Large intestine (tissue), 3 donors: ENCODE measurements around the gene FAM3B. TPM values are rescaled to one million over a fixed set of nuclear protein-coding genes. Genes with fewer than 3 reads are reported as not detected.

Source experiments
- DNase-seq, 2 donors: peaks; one replicate each; pipeline versions ENCODE4 v3.0.0 to v3.0.0-alpha.2; 2013
- H3K27ac ChIP-seq: one replicate; pipeline ENCODE4 v1.5.1; 2013; ENCODE audit warnings: low read length
- H3K27me3 ChIP-seq: 2 replicates; pipeline ENCODE4 v1.6.1; 2013; ENCODE audit warnings: low read length; ENCODE audit not compliant: control insufficient read depth, insufficient read depth
- H3K36me3 ChIP-seq: 2 replicates; pipeline ENCODE4 v1.6.1; 2013; ENCODE audit warnings: low read length; ENCODE audit not compliant: control insufficient read depth, insufficient read depth
- H3K4me1 ChIP-seq: one replicate; pipeline ENCODE4 v1.6.1; 2013; ENCODE audit warnings: low read length; ENCODE audit not compliant: control insufficient read depth, insufficient read depth
- H3K4me3 ChIP-seq: one replicate; pipeline ENCODE4 v1.5.1; 2013; ENCODE audit warnings: low read length
- H3K9me3 ChIP-seq: one replicate; pipeline ENCODE4 v1.6.1; 2013; ENCODE audit warnings: mild to moderate bottlenecking, low read depth, low read length, moderate library complexity; ENCODE audit not compliant: control insufficient read depth
- WGBS: methylation state at CpG from one replicate; pipeline ENCODE4 v1.1.5; 2013; ENCODE audit warnings: low lambda C conversion rate; ENCODE audit not compliant: insufficient coverage; 5-methylcytosine and 5-hydroxymethylcytosine counted together
- polyA plus RNA-seq: library from polyadenylated mRNA; unstranded; fragments of 120-200 nt; gene quantifications from one replicate; pipeline ENCODE4 v1.2.1, GENCODE V29; 2013

The FAM3B gene
- polyA plus RNA-seq, 1 donor: 7.4 TPM

DNA sequence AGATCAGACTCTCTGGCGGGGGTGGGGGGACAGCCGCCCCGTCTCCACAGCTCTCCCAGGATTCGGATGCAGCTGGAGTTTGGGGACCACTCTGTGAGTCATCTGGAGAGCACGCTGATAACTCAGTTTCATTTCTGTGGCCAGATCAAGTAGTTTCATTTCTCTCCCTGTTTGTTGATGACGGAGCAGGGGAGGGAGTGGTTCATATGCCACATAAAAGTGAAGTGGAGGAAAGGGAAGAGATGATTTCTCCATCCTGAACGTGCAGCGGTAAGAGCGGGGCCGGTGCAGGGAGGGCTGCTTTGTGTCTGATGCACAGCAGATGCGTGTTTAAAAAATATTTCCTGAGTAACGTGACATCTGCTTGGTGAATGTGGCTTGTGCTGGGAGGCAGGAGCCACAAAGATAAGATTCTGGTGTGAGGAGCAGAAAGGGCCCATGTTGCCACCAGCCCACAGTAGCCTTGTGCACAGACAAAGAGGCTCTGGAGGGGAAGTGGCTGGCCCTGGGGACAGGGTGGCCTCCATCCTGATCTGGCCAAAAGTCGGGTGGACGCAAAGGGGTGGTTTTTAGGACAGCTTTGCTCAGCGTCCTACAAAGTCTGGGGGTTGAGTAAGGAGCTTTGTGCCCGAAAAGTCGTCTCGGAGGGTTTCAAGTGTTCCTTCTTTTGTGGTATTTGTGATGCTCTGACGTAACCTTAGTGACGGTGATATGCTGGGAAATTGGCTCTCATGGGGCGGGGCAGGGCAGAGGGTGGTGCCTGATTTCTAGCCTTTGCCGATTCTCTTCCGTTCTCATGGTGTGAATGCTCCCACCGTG, 45.4 kb downstream of the FAM3B start, which contains the start of gene MX2:
TSS of gene MX2 (plus strand) at position 242 of the 819 bp plus-strand sequence. CDS start 14,880 bp downstream, outside the sequence.
- peak; percentile 79 to 89 for DNase-seq
- Histone ChIP-seq H3K9me3 (no peaks in the 10 kb centered on the region), H3K4me1 (peaks cover 24% of the 10 kb centered on the region), H3K36me3 (no peaks in the 10 kb centered on the region), H3K27me3 (no peaks in the 10 kb centered on the region), H3K27ac (peak within 1 kb of the TSS; percentile 51), H3K4me3 (no peak within 1 kb of the TSS)
- no CpG with 5 or more reads among the region's 24 CpGs for WGBS

DNA sequence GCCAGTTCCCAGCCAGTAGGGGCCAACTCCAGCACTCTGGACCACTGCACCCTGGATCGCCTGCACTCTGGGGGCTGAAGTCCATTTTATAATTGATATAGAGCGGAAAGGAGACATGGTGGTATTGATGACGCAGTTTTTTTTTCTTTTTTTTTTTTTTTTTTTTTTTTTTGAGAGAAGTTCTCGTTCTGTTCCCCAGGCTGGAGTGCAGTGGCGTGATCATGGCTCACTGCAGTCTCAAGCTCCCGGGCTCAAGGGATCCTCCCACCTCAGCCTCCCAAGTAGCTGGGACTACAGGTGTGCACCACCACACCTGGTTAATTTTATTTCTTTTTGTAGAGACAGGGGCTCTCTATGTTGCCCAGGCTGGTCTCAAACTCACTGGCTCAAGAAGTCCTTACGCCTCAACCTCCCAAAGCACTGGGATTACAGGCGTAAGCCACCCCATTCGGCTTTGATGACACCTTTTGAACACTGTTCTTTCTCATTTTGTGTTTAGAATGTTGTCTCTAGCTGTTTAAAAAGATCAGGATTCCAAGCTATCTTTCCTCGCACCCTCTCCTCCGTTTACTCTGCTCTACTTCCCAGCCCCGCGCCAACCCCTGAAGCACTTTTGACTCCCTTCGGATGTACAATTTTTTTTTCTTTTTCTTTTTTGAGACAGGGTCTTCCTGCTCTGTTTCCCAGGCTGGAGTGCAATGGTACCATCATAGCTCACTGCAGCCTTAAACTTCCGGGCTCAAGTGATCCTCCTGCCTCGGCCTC, 46.2 kb downstream of the FAM3B start:
- Histone ChIP-seq H3K27me3 (no peaks in the 10 kb centered on the region), H3K4me1 (peaks cover 31% of the 10 kb centered on the region), H3K27ac (no peak overlapping the region), H3K9me3 (no peaks in the 10 kb centered on the region), H3K4me3 (no peak overlapping the region), H3K36me3 (no peaks in the 10 kb centered on the region)
- no peak for DNase-seq
- WGBS: 97% methylated on average over 4 of the region's 16 CpGs

DNA sequence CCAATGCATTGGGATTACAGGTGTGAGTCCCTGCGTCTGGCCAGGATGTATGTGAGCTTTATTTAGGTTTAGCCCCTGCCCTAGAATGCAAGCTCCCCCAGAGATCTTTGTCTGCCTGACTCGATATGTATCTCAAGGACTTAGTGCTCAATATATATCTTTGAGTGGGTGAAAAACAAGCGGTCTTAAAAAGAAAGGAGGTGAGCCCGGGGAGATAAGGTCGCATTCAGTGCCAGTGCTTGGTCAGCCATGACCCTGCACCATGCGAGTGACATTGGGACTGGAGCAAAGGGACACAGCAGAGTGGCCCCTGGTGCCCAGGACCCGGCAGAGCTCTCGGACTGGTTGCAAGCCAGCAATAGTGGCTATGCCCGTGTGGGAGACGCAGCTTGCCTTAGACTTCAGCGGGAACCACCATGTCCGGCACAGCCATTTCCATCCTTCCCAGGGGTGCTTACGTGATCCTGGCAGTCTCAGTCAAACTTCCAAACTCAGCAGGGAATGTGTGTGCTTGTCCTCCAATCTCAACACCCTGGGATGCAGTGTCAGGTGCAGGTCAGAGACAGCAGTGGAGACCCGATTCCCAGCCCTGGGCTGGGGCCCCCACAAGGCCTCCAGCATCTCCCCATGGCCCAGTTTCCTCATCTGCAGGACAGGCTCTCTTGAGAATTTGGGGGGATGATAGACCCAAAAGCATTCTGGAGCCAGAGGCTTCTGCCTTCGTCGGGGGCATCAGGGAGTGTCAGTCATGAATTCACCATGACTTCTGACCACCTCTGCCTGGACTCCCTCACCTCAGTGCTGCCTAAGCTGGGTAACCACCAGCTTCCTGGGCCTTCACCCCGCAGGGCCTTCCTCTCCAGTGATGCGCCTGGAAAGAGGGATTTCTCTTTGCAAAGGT, 47.0 kb downstream of the FAM3B start:
- Histone ChIP-seq H3K27ac (no peak overlapping the region), H3K9me3 (no peaks in the 10 kb centered on the region), H3K4me3 (no peak overlapping the region), H3K4me1 (peaks cover 36% of the 10 kb centered on the region), H3K36me3 (no peaks in the 10 kb centered on the region), H3K27me3 (no peaks in the 10 kb centered on the region)
- DNase-seq: no peak
- WGBS: 100% methylated on average over 1 of the region's 18 CpGs

DNA sequence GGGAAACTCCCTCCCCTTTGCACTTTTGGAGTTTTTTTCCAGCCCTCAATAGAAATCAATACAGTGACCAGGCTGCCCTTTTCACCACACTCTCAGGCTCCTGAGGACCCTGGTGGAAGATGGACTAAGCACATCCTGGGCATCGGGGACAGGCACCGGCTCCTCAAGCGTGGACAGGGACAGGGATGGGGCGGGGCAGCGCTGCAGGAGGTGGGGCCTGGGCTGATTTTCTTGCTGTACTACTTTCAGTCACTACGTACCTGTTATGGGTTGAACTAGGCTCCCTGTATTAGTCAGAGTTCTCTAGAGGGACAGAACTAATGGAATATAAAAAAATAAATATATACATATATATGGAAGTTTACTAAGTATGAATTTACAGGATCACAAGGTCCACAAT, 47.7 kb downstream of the FAM3B start:
- DNase-seq: no peak
- H3K27ac ChIP-seq: no peak overlapping the region
- H3K9me3 ChIP-seq: no peaks in the 10 kb centered on the region
- peaks cover 43% of the 10 kb centered on the region for H3K4me1 ChIP-seq
- no peaks in the 10 kb centered on the region for H3K36me3 ChIP-seq
- H3K27me3 ChIP-seq: no peaks in the 10 kb centered on the region
- WGBS: 83% methylated on average over 1 of the region's 6 CpGs
- H3K4me3 ChIP-seq: no peak overlapping the region

DNA sequence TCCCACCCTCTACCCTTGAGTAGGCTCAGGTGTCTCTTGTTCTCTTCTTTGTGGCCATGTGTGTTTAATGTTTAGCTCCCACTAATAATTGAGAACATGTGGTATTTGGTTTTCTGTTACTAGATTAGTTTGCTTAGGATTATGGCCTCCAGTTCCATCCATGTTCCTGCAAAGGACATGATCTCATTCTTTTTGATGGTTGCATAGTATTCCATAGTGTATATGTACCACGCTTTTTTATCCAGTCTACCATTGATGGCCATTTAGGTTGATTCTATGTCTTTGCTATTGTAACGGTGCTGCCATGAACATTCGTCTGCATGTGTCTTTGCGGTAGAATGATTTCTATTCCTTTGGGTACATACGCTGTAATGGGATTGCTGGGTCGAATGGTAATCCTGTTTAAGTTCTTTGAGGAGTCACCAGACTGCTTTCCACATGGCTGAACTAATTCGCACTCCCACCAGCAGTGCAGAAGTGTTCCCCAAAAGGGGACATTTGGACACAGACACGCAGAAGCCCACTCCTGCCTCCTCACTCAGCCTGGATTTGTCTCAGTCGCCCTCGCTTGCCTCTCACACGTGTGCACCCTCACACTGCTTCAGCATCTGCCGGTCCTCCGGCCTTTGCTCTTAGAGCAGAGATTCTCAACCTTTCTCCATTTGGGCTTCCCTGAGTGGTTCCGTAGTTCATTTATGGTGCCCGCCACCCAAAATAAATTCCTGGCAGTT, 48.9 kb downstream of the FAM3B start:
- no peak overlapping the region for H3K27ac ChIP-seq
- no peak overlapping the region for H3K4me3 ChIP-seq
- DNase-seq: no peak
- H3K9me3 ChIP-seq: no peaks in the 10 kb centered on the region
- no peaks in the 10 kb centered on the region for H3K27me3 ChIP-seq
- no CpG with 5 or more reads among the region's 15 CpGs for WGBS
- no peaks in the 10 kb centered on the region for H3K36me3 ChIP-seq
- H3K4me1 ChIP-seq: peaks cover 41% of the 10 kb centered on the region

DNA sequence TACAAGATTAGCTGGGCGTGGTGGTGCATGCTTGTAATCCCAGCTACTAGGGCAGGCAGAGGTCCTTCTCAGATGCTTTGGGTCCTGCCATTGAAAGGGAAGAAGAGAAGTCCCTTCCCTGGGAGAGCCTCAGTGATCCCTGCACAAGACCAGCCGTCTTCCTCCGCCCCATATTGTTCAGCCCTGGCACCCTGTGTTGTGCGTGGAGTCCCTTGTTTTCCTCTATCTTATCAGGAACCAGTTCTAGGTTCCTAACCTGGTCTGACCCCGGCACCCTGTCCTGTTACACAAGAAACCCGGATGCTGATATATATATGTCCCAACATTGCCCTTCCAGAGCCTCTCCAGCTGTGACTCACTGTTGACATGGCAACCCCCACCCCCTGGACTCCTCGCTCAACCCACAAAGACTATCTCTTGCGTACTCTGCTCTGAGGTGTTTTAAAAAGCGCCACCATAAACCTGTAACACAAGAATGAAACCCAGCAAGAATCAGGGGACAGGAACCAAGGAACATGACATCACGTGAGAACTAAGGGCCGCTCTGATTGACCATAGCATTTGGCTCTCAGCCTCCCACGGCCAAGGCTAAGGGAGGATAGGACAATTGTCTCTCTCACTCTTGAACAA, 50.0 kb downstream of the FAM3B start:
- no peaks in the 10 kb centered on the region for H3K27me3 ChIP-seq
- H3K36me3 ChIP-seq: no peaks in the 10 kb centered on the region
- H3K4me1 ChIP-seq: peaks cover 34% of the 10 kb centered on the region
- peak; percentile 97 to 99 for DNase-seq
- no peaks in the 10 kb centered on the region for H3K9me3 ChIP-seq
- H3K4me3 ChIP-seq: no peak overlapping the region
- no CpG with 5 or more reads among the region's 12 CpGs for WGBS
- H3K27ac ChIP-seq: peak overlapping the region; percentile 63

DNA sequence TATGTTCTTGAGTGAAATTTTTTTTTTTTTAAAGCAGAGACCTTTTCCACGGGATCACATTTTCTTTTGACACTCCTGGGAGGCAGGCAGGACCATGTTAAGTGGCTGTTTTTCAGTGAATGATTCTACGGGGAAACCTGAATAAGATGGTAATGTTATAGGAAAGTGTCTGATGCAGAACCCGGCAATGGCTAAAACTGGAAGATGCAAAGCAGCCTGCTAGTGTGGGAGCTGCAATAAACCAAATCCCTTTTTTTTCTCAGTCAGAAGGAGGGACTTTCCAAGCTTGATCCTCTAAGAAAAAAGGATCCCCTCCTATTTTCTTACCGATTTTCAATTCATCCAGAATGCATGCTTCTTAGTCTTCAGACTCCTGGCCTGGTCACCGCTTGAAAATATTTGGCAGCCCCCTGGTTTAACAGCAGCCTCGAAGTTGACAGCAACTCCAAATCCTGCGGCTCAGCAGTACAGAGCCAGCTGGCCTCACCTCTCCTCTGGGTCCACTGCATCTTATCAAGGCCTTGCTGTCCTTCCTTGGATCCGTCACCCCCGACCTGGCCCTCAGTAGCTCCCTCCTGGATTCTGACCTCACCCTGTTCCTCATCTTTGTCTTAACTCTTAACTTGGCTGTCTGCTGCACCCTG, 50.8 kb downstream of the FAM3B start:
- H3K27ac ChIP-seq: peak overlapping the region; percentile 63
- no peaks in the 10 kb centered on the region for H3K27me3 ChIP-seq
- 55% methylated on average over 3 of the region's 9 CpGs for WGBS
- no peaks in the 10 kb centered on the region for H3K36me3 ChIP-seq
- H3K4me1 ChIP-seq: peaks cover 27% of the 10 kb centered on the region
- DNase-seq: no peak
- H3K9me3 ChIP-seq: no peaks in the 10 kb centered on the region
- no peak overlapping the region for H3K4me3 ChIP-seq

DNA sequence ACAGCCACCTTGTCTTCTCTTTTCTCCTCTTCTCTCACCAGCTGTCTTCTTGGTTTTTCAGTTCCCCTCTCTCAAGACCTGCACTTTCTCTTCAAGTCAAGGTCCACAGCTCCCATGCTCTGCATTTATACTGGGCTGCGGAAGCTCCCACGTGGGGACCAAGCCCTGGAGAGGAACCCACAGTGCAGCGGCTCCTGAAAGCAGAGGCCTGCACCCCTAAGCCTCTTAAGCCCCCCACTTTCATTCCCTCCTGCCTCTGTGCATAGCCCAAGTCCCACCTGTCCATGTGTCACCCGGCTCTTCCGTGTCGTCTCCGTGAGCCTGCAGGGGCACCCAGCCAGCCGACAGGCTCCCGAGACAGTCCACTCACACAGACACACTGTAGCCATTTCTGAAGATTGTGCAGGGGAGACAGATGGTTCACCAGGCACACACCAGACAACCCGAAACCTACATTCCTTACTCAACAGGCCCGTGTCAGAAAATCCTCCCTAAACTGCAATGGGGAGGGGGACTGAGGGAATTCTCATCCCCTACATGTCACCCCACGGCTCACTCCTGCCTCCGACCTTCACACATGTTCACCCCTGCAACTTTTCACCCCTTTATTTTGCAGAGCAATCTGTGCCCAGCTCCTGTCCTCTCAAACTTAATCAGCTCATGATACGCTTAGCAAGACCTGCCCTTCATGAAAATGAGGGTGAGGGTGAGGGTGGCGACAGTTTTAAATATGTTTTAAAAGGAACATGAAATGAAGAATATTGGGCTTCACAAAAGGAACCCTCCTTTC, 51.5 kb downstream of the FAM3B start:
- H3K27ac ChIP-seq: peak overlapping the region; percentile 63
- H3K27me3 ChIP-seq: no peaks in the 10 kb centered on the region
- no peaks in the 10 kb centered on the region for H3K9me3 ChIP-seq
- no CpG with 5 or more reads among the region's 15 CpGs for WGBS
- peak in 1 of 2 donors; percentile 63 for DNase-seq
- H3K4me3 ChIP-seq: no peak overlapping the region
- no peaks in the 10 kb centered on the region for H3K36me3 ChIP-seq
- H3K4me1 ChIP-seq: peaks cover 26% of the 10 kb centered on the region
